ENCODE data around the gene SLC13A3.

Gene SLC13A3

DNA sequence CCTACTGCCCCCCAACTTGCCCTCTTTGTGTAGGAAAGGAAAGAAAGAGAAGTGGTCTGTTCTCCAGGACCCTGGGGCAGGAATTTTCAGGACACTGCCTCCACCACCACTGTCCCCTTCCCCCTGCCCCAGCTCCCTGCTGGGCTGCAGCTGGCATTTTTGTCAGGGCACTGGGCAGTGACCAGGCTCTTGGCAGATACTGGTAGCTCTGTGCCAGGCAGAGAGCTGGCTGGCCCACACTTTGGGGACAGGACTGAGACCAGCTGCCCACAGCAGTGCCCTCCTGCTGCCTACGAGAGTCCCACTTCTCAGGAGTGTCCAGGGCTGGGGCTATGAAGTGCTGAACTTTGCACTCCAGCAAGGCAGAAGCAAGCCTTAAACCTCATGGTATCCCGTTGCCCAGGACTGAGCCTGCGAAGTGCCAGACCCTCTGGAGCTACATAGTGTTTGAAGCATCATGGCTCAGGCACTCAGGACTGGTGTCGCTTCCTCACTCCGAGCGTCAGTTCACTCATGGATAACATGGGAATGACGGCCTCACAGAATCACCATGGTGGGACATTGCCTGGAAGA lies 19.3 kb downstream of the SLC13A3 start:
- DNase-seq, result no peak

DNA sequence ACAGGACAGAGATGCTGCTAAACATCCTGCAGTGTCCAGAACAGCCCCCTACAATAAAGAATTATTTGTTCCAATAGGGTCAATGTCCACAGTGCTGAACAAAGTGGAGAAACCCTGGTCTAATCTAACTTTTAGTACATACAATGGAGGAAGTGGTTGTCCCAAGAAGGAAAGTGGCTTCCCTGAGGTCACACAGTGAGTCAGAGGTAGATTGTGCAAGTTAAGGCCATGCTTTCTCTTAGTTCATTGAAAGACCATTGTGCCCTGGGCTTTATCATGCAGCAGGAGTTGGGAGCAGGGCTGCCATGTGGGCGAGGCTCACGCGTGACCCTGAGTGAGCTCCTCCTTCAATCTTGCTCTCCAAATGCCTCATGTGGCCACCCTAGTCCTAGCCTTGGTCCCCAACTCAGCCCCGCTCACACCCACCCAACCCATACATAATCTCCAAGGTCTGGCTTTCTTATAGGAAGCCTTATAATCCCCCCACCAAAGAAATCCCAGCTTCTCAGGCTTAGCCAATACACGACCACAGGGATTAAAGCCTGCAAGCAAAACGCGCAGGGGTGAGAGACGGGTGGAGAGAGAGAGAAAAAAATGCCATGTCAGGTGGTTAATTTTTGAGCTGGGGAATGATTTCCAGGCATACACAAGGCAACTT lies 19.9 kb downstream of the SLC13A3 start:
- no peak for DNase-seq

DNA sequence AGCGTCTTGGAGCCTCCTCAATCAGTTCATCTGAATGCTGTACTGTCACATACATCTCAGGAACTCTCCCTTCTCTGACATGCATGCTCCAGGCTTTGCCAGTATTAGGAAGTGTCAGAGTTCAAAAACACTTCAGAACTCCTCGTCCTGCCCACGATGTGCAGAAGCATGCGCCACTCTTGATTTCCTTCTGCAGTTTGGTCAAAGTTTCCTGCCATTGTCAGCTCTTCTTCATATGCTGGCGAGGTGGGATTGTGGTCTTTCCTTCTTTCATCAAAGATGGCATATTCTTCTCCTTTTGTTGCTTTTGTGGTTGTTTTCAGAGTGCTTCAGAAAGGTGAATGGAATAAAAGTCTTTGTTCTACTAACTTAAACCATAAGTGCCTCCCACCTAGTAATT lies 21.0 kb downstream of the SLC13A3 start:
- no peak for DNase-seq

DNA sequence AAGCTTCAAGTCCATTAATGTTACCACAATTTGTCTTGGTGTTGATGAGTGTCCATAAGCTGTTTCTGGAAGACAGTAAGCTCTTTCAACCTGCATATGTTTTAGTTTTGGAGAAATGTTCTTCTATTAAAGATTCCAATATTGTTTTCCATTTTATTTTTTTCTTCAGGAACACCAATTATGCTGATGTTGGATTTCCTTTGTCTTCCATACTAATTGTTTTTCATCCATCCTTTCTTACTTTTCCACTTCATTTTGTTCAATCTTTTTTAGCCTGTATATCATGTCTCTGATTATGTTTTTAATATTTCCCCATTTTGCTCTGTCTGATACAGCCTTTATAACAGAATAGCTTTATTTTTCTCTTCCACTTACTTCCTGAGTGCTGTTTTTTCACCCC lies 21.9 kb downstream of the SLC13A3 start:
- no peak for DNase-seq

DNA sequence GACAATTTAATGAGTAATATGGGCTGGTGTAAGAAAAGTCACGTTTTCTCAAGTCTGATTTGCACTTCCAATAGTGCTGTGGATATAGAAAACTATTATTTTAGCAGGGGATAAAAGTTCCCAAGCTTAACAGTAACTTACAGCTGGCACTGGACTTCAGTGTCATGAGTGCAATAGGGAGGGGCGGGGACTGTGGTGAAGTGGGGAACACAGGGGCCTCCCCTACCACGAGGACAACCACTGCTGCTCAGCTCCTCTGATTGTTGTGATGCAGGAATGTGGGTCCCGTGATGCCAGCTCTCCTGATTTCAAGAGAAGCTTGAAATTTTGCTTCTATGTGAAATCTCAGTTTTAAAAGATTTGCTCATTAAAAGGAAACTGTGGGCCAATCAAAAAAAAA lies 24.0 kb downstream of the SLC13A3 start:
- no peak for DNase-seq

DNA sequence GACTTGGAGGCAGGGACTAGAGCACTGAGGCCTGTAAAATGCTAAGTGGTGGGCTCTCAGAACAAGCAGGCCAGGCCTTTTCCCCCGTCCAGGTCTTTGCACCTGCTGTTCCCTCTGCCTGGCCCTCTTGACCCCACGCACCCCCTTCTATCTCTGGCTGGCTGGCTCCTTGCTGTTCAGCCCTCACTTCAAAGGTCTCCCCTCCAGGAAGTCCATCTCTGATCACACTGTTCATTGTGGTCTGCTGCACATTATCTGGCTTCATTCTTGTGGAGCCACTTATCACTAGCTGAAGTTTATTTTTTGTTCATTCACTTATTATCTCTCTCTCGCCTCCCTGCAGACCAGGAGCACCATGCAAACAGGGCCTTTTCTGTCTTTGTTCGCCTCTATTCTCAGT lies 24.5 kb downstream of the SLC13A3 start:
- DNase-seq, result no peak

DNA sequence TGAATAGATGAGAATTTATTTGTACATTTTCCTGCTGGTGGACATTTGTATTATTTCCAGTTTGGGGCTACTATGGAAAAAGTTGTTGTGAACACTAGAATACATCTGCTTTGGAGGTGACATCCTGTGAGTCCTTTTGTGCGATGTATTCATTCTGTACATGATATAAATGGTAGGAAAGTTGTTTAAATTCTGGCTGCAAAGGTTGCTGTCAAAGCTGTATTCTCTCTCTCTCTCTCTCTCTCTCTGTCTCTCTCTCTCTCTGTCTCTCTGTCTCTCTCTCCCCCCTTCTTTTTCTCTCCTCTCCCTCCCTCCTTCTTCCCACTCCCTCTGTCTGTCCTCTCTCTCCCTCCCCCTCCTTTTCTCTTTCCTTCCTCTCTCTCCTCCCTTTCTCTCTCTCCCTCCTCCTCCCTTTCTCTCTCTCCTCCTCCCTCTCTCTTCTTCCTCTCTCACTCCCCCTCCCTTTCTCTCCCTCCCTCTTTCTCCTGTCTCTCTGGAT lies 25.3 kb downstream of the SLC13A3 start:
- DNase-seq, result no peak

DNA sequence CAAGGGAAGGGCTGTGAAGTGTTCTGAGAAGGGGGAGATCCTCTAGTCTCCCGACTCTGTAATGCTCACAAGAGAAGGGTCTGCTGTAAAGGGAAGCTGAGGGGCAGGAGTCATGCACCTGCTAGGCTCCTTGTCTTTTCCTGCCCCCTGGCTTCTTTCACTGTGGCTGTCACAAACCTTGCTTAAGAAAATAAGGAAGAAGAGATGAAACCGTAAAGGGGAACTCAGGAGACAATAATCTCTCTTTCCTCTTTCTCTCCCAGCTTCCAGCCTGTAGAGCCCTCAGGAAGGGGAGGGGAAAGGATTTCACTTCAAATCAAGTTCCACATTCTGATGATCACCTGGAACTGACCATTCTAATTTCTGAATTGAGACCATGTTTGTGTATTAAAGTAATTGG lies 26.3 kb downstream of the SLC13A3 start:
- DNase-seq, result no peak

DNA sequence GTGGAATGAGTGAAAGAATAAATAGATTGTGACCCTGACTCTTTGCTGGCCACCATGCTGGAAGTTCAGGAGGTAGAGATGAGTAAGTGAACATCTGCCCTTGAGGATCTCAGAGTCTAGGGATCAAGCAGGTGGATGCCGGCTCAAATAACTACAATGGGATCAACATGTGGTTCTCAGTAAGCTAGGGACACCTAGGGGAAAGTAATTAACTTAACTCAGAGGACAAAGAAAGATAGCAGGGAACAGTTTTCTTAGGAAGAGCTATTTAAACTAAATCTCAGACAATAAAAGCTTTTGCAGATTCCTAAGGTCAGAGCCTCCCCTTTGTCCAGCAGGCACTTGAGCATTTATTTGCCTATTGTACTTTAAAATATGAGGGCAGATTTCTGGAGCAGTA lies 29.1 kb downstream of the SLC13A3 start:
- no peak for DNase-seq

DNA sequence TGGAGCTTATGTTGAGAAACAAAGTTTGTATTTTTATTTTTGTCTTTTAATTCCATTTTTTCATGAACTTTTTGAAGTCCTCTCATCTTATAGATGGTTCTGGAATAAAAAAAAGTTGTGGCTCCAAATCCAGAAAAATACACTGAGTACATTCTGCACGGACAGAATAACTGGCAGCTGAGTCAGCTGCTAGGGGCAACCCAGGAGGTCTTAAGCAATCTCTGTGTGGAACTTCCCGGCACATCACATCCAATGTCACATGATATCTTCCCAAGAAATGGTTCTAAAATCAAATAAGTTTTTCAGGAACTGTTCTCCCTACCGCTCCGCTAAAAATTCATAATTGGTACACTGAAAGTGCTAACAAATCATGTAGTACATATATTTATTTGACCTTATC lies 29.8 kb downstream of the SLC13A3 start:
- no peak for DNase-seq

DNA sequence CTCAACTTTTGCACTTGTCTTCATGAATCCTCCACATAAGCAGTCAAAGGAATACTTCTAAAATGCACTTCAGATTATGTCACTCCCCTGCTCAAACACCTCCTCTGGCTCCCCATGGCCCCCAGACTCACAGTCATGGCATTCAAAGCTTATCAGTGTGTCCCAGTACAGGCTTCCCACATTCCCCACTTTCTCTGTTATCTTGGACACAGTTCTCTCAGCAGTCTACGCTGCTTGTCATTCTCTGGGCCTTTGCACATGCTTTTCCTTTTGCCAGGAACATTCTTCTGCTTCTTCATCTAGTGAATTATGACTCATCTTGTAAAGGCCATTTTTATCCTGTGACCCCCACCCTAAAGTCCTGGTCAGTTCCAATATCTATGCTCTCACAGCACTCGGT lies 31.8 kb downstream of the SLC13A3 start:
- DNase-seq, result no peak

DNA sequence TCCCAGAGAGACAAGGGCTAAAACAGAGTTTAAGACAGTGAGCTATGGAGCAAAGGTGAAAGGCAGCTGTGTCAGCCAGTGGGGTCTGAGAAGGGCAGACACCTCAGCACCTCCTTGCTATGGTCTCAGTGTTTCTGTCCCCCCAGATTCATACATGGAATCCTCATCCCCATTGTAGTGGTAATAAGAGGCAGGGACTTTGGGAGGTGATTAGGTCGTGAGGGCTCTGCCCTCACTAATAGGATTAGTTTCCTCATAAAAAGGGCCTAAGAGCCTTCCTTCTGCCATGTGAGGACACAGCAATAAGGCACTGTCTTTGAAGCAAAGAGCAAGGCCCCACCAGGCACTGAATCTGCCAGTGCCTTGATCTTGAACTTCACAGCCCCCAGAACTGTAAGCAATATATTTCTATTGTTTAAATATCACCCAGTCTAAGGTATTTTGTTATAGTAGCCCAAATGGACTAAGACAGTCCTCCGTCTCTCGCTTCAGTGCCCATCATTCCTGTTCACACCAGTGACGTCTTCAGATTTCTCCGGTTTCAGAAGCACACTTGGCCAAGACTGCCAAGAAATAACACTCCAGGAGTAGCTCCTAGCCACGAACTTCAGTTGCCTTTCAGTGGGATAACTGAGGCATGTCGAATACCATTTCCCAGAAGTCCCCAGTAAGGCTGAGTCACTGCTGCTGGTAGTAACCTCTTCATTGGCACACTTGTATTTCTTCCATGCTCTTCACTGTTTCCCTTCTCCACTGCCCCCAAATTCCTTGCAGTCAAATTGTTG lies 32.8 kb downstream of the SLC13A3 start:
- DNase-seq, result no peak

DNA sequence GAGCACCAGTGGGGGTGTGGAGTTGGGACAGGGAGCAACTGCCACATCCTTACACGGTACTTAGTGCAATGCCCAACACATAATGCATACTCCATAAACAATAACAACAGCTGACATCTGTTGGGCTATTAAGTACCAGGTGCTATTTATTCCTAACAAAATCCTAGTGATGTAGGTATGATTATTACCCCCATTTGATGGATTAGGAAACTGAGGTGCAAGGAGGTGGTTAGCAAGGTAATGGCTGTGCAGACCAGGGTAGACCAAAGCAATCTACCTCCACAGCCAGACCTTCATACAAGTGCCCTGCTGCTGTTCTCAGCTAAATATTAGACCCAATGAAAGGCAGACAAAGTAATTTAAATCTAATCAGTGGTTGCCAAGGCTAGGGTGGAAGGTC lies 36.8 kb downstream of the SLC13A3 start:
- DNase-seq, result no peak

DNA sequence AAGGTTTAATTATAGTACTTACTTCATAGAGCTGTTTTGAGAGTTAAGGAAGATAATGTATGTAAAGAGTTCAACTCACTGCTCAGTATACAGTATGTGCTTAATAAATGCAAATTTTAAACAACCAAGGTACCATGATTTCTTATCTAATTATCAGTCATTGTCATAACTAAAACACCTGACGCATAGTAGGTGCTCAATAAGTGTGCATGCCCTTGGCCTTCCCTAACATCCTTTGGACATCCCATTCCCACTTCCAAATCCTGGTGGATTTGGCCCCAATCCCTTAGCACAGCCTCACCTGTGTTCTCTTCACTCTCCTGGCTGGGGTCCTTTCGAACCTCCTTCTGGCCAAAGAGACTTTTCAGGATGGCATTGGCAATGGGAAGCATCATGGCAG lies 41.1 kb downstream of the SLC13A3 start:
- no peak for DNase-seq

DNA sequence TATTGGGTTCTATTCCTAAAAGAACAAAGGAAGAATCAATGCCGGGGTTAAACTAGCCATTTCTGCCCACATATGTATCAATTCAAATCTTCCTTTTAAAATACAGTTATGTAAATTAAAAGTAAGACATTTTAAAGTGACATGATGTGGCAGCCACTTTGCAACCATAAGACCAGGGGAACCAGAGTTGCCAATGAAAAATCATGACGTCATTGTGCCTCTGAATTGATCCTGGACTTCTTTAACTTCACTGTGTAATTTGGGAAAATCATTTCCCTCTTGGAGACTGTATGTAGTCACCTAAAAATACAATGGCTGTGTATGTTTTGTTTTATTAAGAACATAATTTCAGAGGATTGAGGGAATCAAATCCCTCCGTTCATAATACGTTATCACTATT lies 42.2 kb downstream of the SLC13A3 start:
- DNase-seq, result no peak

DNA sequence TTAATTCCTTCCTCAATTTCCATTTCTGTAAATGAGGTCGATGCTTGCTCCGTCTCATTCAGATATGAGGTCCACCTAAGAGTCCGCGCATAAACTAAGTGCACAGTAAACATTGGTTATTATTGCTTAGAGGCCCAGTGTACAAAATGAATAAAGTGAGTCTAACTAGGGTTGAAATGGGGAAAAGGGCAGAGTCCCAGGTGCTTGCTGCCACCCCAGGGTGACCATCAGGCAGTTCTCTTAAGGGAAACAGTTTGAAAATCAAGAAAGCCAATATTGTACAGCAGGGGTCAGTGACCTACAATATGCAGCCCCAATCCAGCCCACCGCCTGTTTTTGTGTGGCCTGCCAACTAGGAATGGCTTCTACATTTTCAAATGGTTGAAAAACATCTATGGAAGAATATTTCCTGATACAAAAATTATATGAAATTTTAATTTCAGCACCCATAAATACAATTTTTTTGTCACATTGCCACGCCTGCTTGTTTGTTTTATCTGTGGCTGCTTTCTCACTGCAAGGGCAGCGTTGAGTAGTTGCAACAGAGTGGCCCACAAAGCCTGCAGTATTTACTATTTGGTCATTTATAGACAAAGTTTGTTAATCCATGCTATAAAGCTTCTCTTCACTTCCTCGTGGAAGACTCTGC lies 43.3 kb downstream of the SLC13A3 start:
- no peak for DNase-seq

DNA sequence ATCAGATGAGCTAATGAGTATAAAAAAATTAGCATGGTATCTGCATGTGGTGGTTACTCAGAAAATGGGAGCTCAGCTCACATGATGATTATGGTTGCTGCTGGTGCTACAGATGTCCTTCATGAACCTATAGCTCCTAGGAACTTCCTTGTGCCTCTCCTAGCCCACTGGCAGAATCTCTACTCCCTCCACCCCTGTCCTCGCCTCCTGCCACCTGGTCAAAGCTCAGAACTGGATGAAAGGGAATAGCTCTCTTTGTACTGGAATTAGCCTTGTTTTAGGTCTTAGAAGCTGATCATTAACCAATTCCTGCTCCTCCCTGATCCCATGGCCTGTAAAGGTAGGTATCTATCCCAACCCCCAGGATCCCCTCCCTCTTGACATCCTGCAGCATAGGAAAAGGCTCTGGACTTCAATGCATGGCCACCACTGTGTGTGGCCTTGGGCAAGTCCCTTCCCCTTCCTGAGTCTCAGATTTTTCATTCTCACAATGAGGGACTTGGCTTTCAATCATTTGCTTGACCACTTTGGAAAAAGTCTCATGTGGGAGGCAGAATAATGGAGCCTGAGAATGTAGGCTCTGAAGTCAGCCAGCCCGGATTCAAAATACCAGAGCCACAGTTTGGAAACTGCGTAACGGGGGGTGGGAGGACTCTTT lies 43.9 kb downstream of the SLC13A3 start:
- DNase-seq, result no peak

DNA sequence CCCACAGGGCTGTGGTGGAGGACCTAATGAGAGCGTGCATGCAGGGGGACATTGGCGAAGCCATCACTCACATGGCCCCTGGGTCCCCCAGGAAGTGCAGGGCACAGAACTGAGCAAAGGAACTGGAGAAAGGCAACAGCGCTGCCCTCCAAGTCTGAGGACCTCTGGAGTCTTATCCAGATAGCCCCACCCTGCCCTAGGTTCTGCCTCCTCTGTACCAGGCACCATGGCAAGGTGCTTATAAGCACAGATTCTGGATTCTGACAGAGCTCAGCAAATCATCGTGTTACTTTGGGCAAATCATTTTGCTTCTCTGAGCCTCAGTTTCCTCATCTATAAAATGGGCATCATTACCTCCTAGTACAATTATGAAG lies 44.5 kb downstream of the SLC13A3 start:
- no peak for DNase-seq

DNA sequence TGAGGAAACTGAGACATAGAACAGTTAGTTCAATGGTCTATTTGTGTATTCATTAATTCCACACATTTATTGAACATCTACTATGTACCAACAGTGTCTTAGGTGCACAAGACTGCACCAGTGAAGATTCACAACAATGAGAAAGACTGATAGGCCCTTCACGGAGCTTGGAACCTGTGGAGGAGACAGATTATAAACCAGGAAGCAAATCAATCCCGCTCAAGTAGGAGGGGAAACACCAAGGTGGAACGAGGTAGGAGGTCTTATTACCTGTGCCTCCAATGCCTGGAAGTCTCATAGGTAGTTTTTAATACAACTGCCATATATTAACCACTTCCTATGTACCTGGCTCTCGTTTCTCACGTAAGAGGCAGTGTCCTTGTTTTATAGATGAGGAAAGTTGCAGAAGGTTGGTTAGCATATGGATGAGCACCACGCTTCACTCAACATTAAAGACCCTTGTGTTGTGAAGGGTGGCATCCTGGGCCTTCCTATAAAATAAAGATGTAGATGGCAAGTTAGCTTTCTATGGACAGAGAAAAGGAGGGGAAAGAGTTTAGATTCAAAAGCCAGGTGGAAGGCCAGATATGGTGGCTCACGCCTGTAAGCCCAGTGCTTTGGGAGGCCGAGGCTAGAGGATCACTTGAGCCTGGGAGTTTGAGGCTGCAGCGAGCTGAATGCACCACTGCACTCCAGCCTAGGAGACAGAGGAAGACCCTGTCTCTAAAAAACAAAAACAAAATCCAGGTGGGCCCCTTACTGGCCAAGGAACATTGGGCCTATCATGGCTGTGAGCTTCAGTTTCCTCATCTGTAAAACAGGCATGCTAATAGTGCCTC lies 45.1 kb downstream of the SLC13A3 start:
- DNase-seq, result no peak

DNA sequence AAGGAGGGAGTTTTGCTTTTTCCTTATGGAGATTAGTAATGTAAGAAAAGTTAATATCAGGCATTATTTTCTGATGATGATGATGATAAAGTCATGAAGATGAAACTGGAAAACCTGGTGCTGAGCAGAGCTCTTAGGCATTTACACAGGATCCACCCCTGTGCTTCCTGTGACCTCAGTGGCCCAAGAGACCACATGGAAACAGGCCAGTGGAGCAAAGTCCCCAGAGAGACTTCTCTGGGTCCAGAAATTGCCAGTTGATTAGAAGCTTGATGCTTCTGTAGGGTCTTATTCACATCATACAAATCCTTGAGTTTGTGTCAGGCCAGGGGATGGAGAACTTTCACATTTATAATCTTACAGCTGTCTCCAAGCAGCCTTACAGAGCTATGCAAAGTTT lies 46.1 kb downstream of the SLC13A3 start:
- no peak for DNase-seq

DNA sequence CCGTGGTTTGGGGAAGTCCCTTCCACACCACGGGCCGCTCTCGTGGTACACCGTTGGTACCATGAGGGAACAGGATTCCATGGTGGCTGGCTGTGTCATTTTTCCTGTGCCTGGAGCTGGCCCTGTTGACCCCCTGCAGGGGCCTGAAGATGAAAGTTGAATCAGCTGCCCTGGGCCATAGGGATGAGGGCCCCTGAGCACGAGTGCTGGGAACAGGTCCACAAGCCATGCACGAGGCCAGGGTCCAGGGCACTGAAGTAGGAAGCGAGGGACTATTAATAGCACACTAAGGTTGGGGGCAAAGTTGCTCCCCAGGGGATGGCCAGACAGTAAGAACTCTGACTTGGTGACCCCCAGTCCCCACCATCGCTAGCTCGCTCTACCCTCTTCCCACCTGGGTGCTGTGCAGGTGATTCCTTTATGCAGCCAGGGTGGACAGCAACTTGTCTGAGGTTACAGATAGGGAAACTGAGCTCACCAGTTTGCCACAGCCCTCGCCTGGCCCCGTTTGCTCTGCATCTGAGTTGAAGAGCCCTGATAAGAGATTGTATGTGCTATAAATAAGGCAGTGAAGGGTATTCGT lies 46.6 kb downstream of the SLC13A3 start:
- no peak for DNase-seq

DNA sequence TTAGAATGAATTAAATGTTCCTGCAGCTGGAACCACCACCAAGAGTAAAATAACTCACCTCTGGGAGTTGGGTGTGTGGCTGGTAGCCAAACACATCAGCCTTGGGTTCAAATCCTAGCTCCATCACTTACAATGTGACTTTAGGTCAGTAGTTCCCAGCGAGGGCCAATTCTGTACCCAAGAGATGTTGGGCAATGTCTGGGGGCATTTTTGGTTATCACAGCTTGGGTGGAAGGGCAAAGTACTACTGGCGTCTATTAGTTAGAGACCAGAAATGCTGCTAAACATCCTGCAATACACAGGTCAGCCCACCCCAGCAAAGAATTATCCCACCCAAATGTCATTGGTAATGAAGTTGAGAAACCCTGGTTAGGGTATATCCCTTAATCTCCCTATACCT lies 48.8 kb downstream of the SLC13A3 start:
- DNase-seq, result no peak
